ENCODE data around the gene F11R.

GRCh38 chr1:161044535-161044907 lies 23.6 kb upstream of the F11R start:
- TF ChIP-seq CTCF (IDR thresholded peaks at IDR 0.05) (no peak), ZFX (IDR thresholded peaks at IDR 0.05; ENCODE audit: borderline replicate concordance) (no peak)

All from 22Rv1 (cell line).